ENCODE data around the gene KLK12. TPM values are rescaled to one million over a fixed set of nuclear protein-coding genes. Genes with fewer than 3 reads are reported as not detected.
A peak's percentile ranks its signal among the peaks of the same experiment; 100 is the strongest.

Gene KLK12
- polyA plus RNA-seq, 1 donor from 2014 or later, result not detected

DNA sequence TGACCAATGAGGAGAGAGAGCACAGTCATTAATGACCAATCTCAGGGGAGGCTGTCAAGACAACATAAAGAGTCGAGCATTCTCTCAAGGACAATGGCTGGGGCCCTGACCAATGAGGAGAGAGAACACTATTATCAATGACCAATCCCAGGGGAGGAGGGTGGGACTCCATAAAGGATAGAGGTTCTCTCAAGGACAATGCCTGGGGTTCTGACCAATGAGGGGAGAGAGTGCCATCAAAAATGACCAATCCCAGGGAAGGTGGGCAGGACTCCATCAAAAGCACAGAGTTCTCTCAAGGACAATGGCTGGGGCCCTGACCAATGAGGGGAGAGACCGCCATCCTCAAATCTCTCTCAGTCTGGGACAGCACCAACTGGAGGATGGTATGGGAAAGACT is 5.1 kb downstream of the KLK12 start:
- H3K4me3 Mint-ChIP-seq, result no peak overlapping the region
- no peaks in the 10 kb centered on the region for H3K36me3 Mint-ChIP-seq
- H3K4me1 Mint-ChIP-seq, result no peaks in the 10 kb centered on the region
- peaks cover 22% of the 10 kb centered on the region for H3K27me3 Mint-ChIP-seq
- H3K9me3 Mint-ChIP-seq, result no peaks in the 10 kb centered on the region
- no peak overlapping the region for H3K27ac Mint-ChIP-seq

DNA sequence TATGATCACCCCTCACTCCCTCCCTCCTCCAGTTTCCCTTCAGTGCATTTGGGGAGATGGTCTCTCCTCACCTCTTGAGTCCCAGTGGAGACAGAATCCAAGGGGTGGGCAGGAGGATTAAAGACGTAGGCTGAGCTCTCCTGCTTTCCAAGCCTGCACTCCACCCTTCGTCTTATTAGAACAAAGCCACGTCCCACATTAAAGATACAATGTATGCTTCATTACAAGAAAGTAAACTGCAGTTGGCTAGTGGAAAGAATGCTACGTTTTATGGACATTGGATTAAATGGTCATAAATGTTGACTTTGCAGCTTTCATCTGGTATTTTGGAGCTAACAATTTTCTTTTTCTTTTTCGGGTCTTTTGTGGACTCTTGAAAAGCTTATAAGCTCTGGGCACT is 6.9 kb downstream of the KLK12 start:
- H3K4me1 Mint-ChIP-seq, result no peaks in the 10 kb centered on the region
- peaks cover 20% of the 10 kb centered on the region for H3K27me3 Mint-ChIP-seq
- H3K27ac Mint-ChIP-seq, result peak overlapping the region in 1 of 3 donors; percentile 71
- H3K9me3 Mint-ChIP-seq, result no peaks in the 10 kb centered on the region
- H3K36me3 Mint-ChIP-seq, result no peaks in the 10 kb centered on the region
- H3K4me3 Mint-ChIP-seq, result no peak overlapping the region

- H3K27me3 Mint-ChIP-seq, result peaks cover 17% of the 10 kb centered on the region
These were observed 7.5 kb downstream of the KLK12 start for GRCh38 chr19:51027126-51027806.

DNA sequence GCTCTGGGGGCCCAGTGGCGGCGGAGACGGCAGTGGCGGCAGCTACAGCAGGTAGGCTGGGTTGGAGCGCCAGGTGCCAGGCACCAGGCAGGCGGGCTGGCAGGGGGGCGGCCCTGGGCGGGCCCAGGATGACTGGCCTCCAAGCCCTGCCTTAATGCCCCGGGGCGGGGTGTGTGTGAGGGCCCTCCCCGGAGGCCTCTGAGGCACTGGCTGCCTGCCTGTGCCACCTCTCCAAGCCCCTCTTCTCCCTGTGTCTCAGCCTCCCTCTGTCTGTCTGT is 8.3 kb downstream of the KLK12 start, which contains the start of gene KLK11:
Gene KLK11, minus strand, starts transcription at position 63 of the 278 bp plus-strand sequence. CDS start 985 bp downstream, outside the sequence.
- Mint-ChIP-seq H3K4me1 (no peaks in the 10 kb centered on the region), H3K4me3 (no peak within 1 kb of the TSS), H3K36me3 (no peaks in the 10 kb centered on the region), H3K9me3 (no peaks in the 10 kb centered on the region), H3K27ac (no peak within 1 kb of the TSS), H3K27me3 (peaks cover 15% of the 10 kb centered on the region)

More at GRCh38 chr19:51027126-51027806, 7.5 kb downstream of the KLK12 start:
- Mint-ChIP-seq H3K27ac (no peak overlapping the region), H3K36me3 (no peaks in the 10 kb centered on the region), H3K4me3 (no peak overlapping the region), H3K9me3 (no peaks in the 10 kb centered on the region), H3K4me1 (no peaks in the 10 kb centered on the region)

DNA sequence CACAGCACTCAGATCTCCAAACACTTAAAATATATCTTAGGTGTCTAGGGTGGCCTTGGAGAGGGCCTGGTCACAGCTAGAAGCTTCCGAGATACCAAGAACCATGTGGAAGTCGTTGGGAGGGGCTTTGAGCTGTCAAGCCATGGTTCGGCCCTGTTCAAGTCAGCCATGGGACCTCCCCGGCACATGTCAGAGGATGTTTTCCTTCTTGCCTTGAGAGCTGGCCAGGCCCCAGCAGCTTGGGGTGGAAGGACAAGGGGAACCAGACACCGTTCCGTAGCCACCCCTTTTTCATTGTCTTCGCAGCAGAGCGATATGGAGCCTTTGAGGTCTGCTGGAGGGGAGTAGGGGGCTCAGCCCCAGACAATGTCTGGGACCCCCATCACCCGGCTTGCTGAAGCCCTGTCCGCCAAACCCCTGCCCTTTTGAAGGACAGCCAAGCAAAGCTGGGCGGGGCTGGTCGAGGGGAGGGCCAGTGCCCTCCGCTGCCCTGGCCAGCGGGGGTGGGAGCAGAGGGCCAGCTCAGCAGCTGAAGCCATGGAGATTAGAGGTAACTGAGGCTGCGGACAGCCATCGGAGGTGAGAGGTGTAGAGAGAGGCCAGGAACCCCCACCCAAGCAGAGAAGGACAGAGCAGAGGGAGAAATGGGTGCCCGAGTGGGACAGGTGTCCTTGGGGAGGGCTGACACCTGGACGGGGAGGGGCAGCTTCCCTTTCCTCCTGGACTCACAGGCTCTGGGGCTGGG is 8.8 kb downstream of the KLK12 start:
- no peaks in the 10 kb centered on the region for H3K9me3 Mint-ChIP-seq

GRCh38 chr19:51025401-51025800 is 9.4 kb downstream of the KLK12 start:
- Mint-ChIP-seq H3K4me1 (no peaks in the 10 kb centered on the region), H3K27ac (no peak overlapping the region), H3K27me3 (peaks cover 15% of the 10 kb centered on the region), H3K9me3 (no peaks in the 10 kb centered on the region), H3K36me3 (no peaks in the 10 kb centered on the region), H3K4me3 (no peak overlapping the region)

More for the DNA sequence above, 8.8 kb downstream of the KLK12 start:
- Mint-ChIP-seq H3K4me1 (no peaks in the 10 kb centered on the region), H3K27me3 (peaks cover 16% of the 10 kb centered on the region), H3K4me3 (no peak overlapping the region), H3K27ac (no peak overlapping the region), H3K36me3 (no peaks in the 10 kb centered on the region)

- no peaks in the 10 kb centered on the region for H3K9me3 Mint-ChIP-seq
- H3K4me3 Mint-ChIP-seq, result no peak overlapping the region
- peaks cover 15% of the 10 kb centered on the region for H3K27me3 Mint-ChIP-seq
- H3K4me1 Mint-ChIP-seq, result no peaks in the 10 kb centered on the region
- H3K27ac Mint-ChIP-seq, result no peak overlapping the region
- H3K36me3 Mint-ChIP-seq, result no peaks in the 10 kb centered on the region
These were observed 9.9 kb downstream of the KLK12 start for GRCh38 chr19:51024924-51025323.

- H3K36me3 Mint-ChIP-seq, result no peaks in the 10 kb centered on the region
- no peak overlapping the region for H3K27ac Mint-ChIP-seq
- no peaks in the 10 kb centered on the region for H3K4me1 Mint-ChIP-seq
- no peaks in the 10 kb centered on the region for H3K9me3 Mint-ChIP-seq
- no peak overlapping the region for H3K4me3 Mint-ChIP-seq
- peaks cover 17% of the 10 kb centered on the region for H3K27me3 Mint-ChIP-seq
These were observed 10.9 kb downstream of the KLK12 start for GRCh38 chr19:51023946-51024345.

- no peak overlapping the region for H3K4me3 Mint-ChIP-seq
- peaks cover 2% of the 10 kb centered on the region for H3K36me3 Mint-ChIP-seq
- no peak overlapping the region for H3K27ac Mint-ChIP-seq
- H3K9me3 Mint-ChIP-seq, result peaks cover 0 to 4% (median 0%) of the 10 kb centered on the region in 3 donors
- peaks cover 28% of the 10 kb centered on the region for H3K27me3 Mint-ChIP-seq
- H3K4me1 Mint-ChIP-seq, result peaks cover 0 to 2% (median 1%) of the 10 kb centered on the region in 3 donors
These were observed 12.3 kb downstream of the KLK12 start for GRCh38 chr19:51022526-51022925.

GRCh38 chr19:51020988-51021651 is 13.7 kb downstream of the KLK12 start:
- H3K9me3 Mint-ChIP-seq, result peaks cover 0 to 5% (median 0%) of the 10 kb centered on the region in 3 donors
- peaks cover 2% of the 10 kb centered on the region for H3K36me3 Mint-ChIP-seq
- peak overlapping the region in 1 of 4 donors; percentile 41 for H3K4me3 Mint-ChIP-seq
- H3K27me3 Mint-ChIP-seq, result peaks cover 36% of the 10 kb centered on the region
- H3K4me1 Mint-ChIP-seq, result peaks cover 0 to 2% (median 1%) of the 10 kb centered on the region in 3 donors
- no peak overlapping the region for H3K27ac Mint-ChIP-seq

GRCh38 chr19:51019544-51019925 is 15.3 kb downstream of the KLK12 start, which contains the start of gene KLK10:
TSS of gene KLK10 (minus strand) at chr19:51019709. CDS start at chr19:51019130, 579 bp downstream.
- H3K9me3 Mint-ChIP-seq, result peaks cover 0 to 10% (median 0%) of the 10 kb centered on the region in 3 donors
- no peak within 1 kb of the TSS for H3K27ac Mint-ChIP-seq
- peak within 1 kb of the TSS in 1 of 4 donors; percentile 74 for H3K4me3 Mint-ChIP-seq
- H3K4me1 Mint-ChIP-seq, result peaks cover 0 to 2% (median 1%) of the 10 kb centered on the region in 3 donors
- peaks cover 44% of the 10 kb centered on the region for H3K27me3 Mint-ChIP-seq
- H3K36me3 Mint-ChIP-seq, result peaks cover 2% of the 10 kb centered on the region

- Mint-ChIP-seq H3K27me3 (peaks cover 50% of the 10 kb centered on the region), H3K4me3 (peak overlapping the region in 1 of 4 donors; percentile 74), H3K36me3 (peaks cover 2% of the 10 kb centered on the region), H3K9me3 (peaks cover 0 to 10% (median 0%) of the 10 kb centered on the region in 3 donors), H3K4me1 (peaks cover 0 to 2% (median 1%) of the 10 kb centered on the region in 3 donors), H3K27ac (no peak overlapping the region)
These were observed 15.9 kb downstream of the KLK12 start for GRCh38 chr19:51018745-51019543.

DNA sequence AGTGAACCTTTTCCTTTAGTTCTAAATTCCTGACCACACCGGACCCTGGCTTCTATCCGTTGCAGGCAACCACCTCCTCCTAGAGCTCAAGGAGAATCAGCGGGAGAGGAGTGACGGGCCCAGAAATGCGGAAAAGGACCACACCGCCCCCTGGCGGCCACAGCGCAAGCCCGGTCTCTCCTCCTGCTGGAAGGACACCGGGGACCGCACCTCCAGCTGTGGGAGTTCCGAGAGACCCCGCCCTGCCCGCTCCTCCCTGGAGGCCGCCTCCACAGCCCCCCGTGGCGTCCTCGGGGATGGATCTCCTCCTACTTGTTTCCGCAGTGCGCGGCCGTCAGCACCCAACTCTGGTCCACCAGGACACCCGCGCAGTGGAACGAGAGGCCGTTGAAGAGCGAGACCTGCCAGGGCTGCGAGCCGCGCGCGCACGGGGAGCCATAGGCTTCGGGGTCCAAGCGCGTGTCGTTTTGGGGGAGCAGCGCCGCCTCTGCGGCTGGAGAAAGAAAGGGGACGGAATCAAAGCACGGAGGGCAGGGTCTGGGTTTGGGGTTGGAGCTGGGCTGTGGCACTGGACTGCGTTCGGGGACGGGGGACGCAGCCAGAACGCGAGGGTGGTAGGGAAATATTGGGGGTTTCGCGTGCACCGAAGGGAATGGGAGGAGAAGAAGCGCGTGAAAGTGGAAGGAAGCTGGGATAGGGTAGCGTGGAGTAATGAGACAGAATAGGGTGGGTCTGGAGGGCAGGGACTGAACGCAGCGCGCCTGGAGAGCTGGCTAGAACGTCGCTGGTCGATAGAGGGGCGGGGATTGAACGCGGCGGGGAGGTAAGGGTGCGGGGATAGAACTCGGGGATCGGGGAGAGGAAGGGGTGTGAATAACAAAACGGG is 17.8 kb downstream of the KLK12 start:
- H3K4me1 Mint-ChIP-seq, result peaks cover 0 to 2% (median 1%) of the 10 kb centered on the region in 3 donors
- H3K27ac Mint-ChIP-seq, result peak overlapping the region in 1 of 3 donors; percentile 78
- H3K9me3 Mint-ChIP-seq, result peaks cover 0 to 10% (median 0%) of the 10 kb centered on the region in 3 donors
- peak overlapping the region in 3 of 4 donors; percentile 48 to 78 (median 60) for H3K4me3 Mint-ChIP-seq
- H3K36me3 Mint-ChIP-seq, result peaks cover 2% of the 10 kb centered on the region
- peaks cover 54% of the 10 kb centered on the region for H3K27me3 Mint-ChIP-seq
